Islet of Langerhans (tissue), 1 donor: ENCODE measurements around the gene TMEM120A.

Experiments used
- FAIRE-seq: peaks from one replicate; lab custom pipeline; 2011; peaks lifted over from hg19 to GRCh38; lab: Jason Lieb, UNC

Gene TMEM120A

GRCh38 chr7:75957021-75957736, 37.2 kb downstream of the TMEM120A start:
- FAIRE-seq = no peak

- no peak for FAIRE-seq
Observed at GRCh38 chr7:75955331-75955955, 39.0 kb downstream of the TMEM120A start.

DNA sequence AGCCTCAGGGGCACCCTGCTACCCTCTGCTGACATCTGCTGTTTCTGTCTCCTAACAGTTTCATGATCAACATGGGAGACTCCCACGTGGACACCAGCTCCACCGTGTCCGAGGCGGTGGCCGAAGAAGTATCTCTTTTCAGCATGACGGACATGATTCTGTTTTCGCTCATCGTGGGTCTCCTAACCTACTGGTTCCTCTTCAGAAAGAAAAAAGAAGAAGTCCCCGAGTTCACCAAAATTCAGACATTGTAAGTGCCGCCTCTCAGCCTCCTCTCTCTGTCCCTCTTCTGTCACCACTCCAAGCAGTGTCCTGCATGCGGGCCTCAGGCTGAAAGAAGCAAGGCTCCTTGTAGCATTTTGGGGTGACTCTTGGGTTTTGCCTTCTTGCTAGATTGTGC, 40.5 kb downstream of the TMEM120A start:
- no peak for FAIRE-seq

DNA sequence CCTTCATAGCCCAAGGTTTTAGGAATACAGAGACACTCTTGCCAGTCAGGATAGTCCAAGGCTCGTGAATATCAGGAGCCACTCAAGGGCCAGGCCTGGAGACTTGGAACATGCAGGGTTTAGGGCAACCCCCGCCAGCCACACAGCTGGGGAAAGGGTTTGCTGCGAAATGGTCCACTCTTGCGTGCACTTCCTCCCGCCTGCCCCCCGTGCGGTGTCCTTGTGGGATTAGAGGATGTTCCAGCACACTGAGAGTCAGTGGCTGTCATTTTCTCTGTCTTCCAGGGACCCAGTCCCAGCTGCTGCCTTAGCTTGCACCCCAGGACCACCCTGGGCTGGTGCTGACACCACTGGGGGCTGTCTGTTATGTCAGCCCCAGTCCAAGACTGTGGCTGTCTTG, 41.0 kb downstream of the TMEM120A start:
- FAIRE-seq = no peak

GRCh38 chr7:75951506-75951905, 42.9 kb downstream of the TMEM120A start:
- no peak for FAIRE-seq

DNA sequence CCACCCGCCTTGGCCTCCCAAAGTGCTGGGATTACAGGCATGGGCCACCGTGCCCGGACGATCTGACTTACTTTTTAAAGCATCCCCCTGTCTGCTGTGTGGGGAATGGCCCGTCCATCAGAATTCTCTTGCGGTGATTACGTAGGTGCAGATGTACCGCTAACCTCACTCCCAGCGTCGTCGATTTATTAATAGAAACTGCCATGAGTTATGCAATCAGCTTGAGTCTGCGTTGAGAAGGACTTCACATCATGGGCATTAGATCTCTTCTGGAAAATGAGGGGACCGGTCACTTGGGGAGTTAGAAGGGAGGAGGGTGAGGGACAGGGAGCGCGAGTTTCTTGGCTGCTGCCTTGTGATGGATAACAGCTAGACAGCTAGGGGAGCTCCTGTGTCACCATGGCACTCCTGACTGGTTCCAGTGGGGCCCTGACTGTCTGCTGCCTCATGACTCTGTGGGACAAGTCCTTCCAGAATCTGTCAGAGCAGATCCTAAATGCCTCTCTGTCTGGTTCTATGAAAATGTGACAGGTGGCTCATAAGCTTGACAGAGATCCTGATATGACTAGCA, 44.2 kb downstream of the TMEM120A start:
- FAIRE-seq = no peak

- FAIRE-seq = no peak
Observed at GRCh38 chr7:75948179-75948578, 46.2 kb downstream of the TMEM120A start.

DNA sequence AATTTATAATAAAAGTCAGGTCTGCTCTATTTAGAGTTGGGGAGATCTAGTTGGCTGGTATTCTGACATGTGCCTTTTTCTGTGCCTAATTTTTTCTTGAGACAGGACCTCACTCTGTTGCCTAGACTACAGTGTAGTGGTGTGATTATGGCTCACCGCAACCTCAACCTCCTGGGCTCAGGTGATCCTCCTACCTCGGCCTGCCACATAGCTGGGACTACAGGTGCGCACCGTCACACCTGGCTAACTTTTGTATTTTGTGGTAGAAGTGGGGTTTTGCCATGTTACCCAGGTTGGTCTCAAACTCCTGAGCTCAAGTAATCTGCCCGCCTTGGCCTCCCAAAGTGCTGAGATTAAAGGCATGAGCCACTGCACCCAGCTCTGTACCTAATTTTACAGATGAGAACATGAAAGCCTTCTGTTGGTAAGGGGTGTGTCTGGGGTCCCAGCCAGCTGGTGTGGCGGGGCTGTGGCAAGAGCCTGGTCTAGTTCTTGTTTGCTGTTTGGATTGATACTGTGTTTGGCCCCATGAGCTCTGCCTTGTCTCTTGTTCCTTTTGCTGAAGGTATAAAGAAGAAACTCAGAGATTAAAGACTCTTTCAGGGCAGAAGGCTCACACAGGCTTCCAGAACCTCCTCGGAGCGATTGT, 48.1 kb downstream of the TMEM120A start:
- FAIRE-seq = no peak

GRCh38 chr7:75945297-75946168, 48.9 kb downstream of the TMEM120A start:
- FAIRE-seq = no peak

DNA sequence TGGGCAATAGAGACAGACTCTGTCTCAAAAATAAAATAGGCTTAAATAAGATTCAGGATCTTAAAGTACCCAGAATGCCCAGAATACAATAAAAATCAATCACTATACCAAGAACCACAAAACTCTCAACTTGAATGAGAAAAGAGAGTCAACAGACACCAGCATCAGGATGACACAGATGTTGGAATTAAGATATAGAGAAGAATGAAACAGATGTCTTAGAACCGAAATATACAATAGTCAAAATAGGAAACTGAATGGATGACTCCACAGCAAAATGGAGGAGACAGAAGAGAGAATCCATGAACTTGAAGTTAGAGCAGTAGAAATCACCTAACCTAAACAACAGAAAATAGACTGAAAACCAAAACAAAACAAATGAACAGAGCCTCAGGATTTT, 49.9 kb downstream of the TMEM120A start:
- no peak for FAIRE-seq

GRCh38 chr7:75943864-75944263, 50.5 kb downstream of the TMEM120A start:
- no peak for FAIRE-seq

GRCh38 chr7:75938921-75939320, 55.5 kb downstream of the TMEM120A start:
- FAIRE-seq = no peak

DNA sequence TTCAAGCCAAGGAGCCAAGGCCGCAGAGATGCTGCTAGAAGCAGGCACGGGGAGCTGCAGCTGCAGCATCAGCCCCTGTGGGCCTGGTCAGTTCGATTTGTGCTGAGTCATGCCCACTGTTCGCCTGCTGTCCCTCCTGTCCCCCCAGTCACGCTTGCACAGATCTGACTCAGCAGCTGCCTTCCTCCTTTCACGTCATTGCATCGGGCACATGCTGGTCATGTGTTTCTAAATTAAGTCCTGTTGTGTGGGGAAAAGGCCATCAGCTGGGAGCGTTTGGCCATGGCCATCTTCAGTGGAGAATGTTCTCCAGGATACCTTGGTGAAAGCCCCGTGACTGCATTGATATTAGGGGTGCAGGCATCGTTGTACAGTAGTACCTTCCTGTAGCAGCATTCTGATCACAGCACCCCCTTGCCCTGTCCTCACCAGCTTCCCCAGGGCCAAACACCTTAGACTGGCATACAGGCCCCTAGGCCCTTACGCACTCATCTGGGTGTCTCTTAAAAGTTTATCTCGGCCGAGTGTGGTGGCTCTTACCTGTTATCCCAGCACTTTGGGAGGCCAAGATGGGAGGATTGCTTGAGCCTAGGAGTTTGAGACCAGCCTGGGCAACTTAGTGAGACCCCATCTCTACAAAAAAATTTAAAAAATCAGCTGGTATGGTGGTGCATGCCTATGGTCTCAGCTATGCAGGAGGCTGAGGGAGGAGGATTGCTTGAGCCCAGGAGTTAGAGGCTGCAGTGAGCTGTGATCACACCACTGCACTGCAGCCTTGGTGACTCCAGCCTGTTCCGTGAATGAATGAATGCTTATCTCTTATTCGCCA, 56.2 kb downstream of the TMEM120A start:
- FAIRE-seq = no peak
